Activated CD8-positive, alpha-beta T cell treated with anti-CD3 and anti-CD28 coated beads, Interleukin-2, amount 10 ng/mL, durations not matched to agents 7 days and 5 days (primary cell): ENCODE results near the gene TMEM165. TPM values are rescaled to one million over a fixed set of nuclear protein-coding genes. Genes with fewer than 3 reads are reported as not detected.
"Not testable (repeated sequence)": the region's sequence is repeated elsewhere in the genome, so short reads cannot be mapped to it uniquely, and the experiment has no call there.

ENCODE experiments used
- ATAC-seq: fragments of 150-1000 bp; cut with Tn5 transposase; one replicate; pipeline ENCODE4 v1.10.0; 2021; ENCODE audit warnings: moderate library complexity
- CTCF ChIA-PET: fragments of 350-600 bp; sonication (Branson Sonifier 250); formaldehyde crosslinking; loops from one replicate; lab custom pipeline; 2021; ENCODE audit warnings: antibody characterized with exemption; lab: Charles Lee
- POLR2A ChIA-PET: fragments of 350-600 bp; sonication (Branson Sonifier 250); formaldehyde crosslinking; loops from one replicate; lab custom pipeline; 2021; ENCODE audit warnings: antibody characterized with exemption; lab: Charles Lee
- DNase-seq: peaks from one replicate; pipeline ENCODE4 v3.0.0-alpha.2; 2020
- H3K27ac Mint-ChIP-seq: one replicate; pipeline ENCODE4 v1.8.0; 2021; ENCODE audit warnings: mild to moderate bottlenecking, mixed read lengths
- H3K27me3 Mint-ChIP-seq: one replicate; pipeline ENCODE4 v1.8.0; 2021; ENCODE audit warnings: low read depth, mixed read lengths
- H3K36me3 Mint-ChIP-seq: one replicate; pipeline ENCODE4 v1.8.0; 2021; ENCODE audit warnings: low read depth, mixed read lengths
- H3K4me1 Mint-ChIP-seq: one replicate; pipeline ENCODE4 v1.8.0; 2021; ENCODE audit warnings: low read depth, mixed read lengths
- H3K4me3 Mint-ChIP-seq: one replicate; pipeline ENCODE4 v1.8.0; 2021; ENCODE audit warnings: mild to moderate bottlenecking, mixed read lengths
- H3K9me3 Mint-ChIP-seq: one replicate; pipeline ENCODE4 v1.8.0; 2022; ENCODE audit warnings: mixed read lengths; ENCODE audit not compliant: insufficient read depth
- total RNA-seq, 2 experiments: library from RNA; stranded (reverse); gene quantifications; one replicate each; pipeline ENCODE4 v1.2.3, GENCODE V29; 2021

Gene TMEM165
- total RNA-seq, 2 experiments from 2014 or later = 66.2 to 68.7 TPM

DNA sequence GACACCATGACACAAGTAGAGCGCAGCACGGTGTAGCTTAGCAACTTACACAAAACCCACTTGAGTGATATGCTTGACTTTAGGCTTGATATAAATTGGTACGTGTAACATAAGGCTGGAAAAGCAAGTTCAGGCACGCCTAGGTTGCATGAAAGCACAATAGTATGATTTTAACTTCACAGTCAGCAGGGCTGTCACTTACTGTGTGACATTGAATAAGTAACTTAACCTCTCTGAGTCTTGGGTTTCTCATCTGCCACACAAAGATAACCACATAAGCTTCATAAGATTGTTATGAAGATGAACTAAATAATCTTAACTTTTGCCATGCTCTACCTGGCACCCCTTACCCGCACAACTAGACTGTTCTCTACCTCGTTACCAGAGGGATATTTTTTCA, 40.2 kb upstream of the TMEM165 start:
- Mint-ChIP-seq H3K4me3 (no peak overlapping the region), H3K9me3 (peaks cover 7% of the 10 kb centered on the region), H3K4me1 (peaks cover 7% of the 10 kb centered on the region), H3K36me3 (peaks cover 13% of the 10 kb centered on the region), H3K27me3 (no peaks in the 10 kb centered on the region), H3K27ac (no peak overlapping the region)
- ATAC-seq (no peak), DNase-seq (no peak)
- CTCF ChIA-PET = interaction anchor here (2.8 kb wide), 1 partner anchor 10 kb away, joined by 13 read pairs; the partner anchor contains the start of gene SRD5A3
- POLR2A ChIA-PET = no interaction called here

GRCh38 chr4:55356991-55357461, 38.7 kb upstream of the TMEM165 start:
- Mint-ChIP-seq H3K36me3 (peaks cover 11% of the 10 kb centered on the region), H3K4me3 (no peak overlapping the region), H3K27me3 (no peaks in the 10 kb centered on the region), H3K27ac (no peak overlapping the region), H3K9me3 (peaks cover 7% of the 10 kb centered on the region), H3K4me1 (peaks cover 7% of the 10 kb centered on the region)
- CTCF ChIA-PET = interaction anchor here (1.1 kb wide), 1 partner anchor 12 kb away, joined by 4 read pairs; no protein-coding TSS in a partner anchor
- ATAC-seq = no peak
- POLR2A ChIA-PET = no interaction called here
- no peak for DNase-seq

- ATAC-seq (no peak), DNase-seq (no peak)
- Mint-ChIP-seq H3K27ac (no peak overlapping the region), H3K4me3 (no peak overlapping the region), H3K36me3 (peaks cover 7% of the 10 kb centered on the region), H3K27me3 (no peaks in the 10 kb centered on the region), H3K4me1 (peaks cover 7% of the 10 kb centered on the region), H3K9me3 (no peaks in the 10 kb centered on the region)
- CTCF ChIA-PET = interaction anchor here (0.9 to 1.1 kb wide), 2 partner anchors 12 to 13 kb away, joined by 3 to 4 read pairs; partner anchors contain the start of gene SRD5A3
- POLR2A ChIA-PET = no interaction called here
Measured at GRCh38 chr4:55358246-55358645, 37.5 kb upstream of the TMEM165 start.

DNA sequence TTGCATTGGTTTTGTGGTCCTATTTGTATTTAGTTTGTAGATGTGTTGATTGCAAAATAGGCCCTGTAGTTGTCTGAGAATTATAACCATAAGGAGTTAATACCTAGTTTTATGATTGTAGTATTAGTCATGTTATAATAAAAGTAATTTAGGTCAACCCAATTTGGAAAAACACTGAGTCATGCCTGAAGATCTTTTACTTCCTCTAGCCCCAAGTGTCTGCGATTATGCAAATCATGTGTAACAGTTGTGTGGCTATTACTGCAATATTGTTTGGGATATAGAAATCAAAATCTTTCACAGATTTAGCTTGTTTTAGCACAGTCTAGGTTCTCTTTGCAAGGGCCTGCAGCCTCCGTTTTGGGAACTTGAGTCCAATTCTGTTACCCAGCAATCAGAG, 37.1 kb upstream of the TMEM165 start:
- H3K4me1 Mint-ChIP-seq = peaks cover 7% of the 10 kb centered on the region
- CTCF ChIA-PET = interaction anchor here (0.9 kb wide), 1 partner anchor 13 kb away, joined by 3 read pairs; the partner anchor contains the start of gene SRD5A3
- POLR2A ChIA-PET = no interaction called here
- no peaks in the 10 kb centered on the region for H3K27me3 Mint-ChIP-seq
- H3K27ac Mint-ChIP-seq = no peak overlapping the region
- no peak for DNase-seq
- H3K9me3 Mint-ChIP-seq = no peaks in the 10 kb centered on the region
- H3K4me3 Mint-ChIP-seq = no peak overlapping the region
- H3K36me3 Mint-ChIP-seq = peaks cover 4% of the 10 kb centered on the region
- ATAC-seq = no peak

DNA sequence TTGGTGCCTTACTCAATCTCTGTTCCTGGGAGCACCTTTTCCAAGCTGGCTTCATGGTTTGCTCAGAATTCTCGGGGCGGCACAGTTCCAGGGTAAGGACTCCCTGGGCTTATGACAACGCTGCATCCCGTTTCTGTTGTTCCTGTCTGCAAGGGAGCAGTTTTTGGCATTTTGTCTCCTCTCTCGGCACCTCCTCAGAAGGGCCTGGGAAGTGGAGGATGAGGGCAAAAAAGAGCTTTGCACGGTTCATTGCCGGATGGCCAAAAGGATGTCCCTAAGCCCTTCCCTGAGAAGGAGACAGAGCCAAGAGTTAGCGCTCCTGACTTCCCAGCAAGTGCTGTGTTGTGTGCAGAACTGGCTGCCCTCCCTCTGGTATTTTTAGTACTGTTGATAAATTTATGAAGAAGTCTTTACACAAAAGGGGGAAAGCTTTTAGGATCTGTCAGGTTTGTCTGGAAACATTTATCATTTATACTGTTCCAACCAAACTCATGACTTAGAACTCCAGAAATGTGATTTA, 36.3 kb upstream of the TMEM165 start:
- Mint-ChIP-seq H3K4me3 (no peak overlapping the region), H3K36me3 (peaks cover 2% of the 10 kb centered on the region), H3K9me3 (no peaks in the 10 kb centered on the region), H3K27me3 (no peaks in the 10 kb centered on the region), H3K4me1 (peaks cover 7% of the 10 kb centered on the region), H3K27ac (no peak overlapping the region)
- no peak for DNase-seq
- CTCF ChIA-PET = no interaction called here
- POLR2A ChIA-PET = interaction anchor here (0.6 kb wide), 1 partner anchor 39 kb away, joined by 3 read pairs; no protein-coding TSS in a partner anchor
- no peak for ATAC-seq

- POLR2A ChIA-PET, H3K9me3 Mint-ChIP-seq, DNase-seq, ATAC-seq, H3K27ac Mint-ChIP-seq, H3K36me3 Mint-ChIP-seq, H3K27me3 Mint-ChIP-seq, H3K4me1 Mint-ChIP-seq, H3K4me3 Mint-ChIP-seq: not testable (repeated sequence)
- CTCF ChIA-PET = interaction anchor here (0.9 kb wide), 1 partner anchor 166 kb away, joined by 3 read pairs; no protein-coding TSS in a partner anchor
Measured at GRCh38 chr4:55362938-55363337, 32.8 kb upstream of the TMEM165 start.

DNA sequence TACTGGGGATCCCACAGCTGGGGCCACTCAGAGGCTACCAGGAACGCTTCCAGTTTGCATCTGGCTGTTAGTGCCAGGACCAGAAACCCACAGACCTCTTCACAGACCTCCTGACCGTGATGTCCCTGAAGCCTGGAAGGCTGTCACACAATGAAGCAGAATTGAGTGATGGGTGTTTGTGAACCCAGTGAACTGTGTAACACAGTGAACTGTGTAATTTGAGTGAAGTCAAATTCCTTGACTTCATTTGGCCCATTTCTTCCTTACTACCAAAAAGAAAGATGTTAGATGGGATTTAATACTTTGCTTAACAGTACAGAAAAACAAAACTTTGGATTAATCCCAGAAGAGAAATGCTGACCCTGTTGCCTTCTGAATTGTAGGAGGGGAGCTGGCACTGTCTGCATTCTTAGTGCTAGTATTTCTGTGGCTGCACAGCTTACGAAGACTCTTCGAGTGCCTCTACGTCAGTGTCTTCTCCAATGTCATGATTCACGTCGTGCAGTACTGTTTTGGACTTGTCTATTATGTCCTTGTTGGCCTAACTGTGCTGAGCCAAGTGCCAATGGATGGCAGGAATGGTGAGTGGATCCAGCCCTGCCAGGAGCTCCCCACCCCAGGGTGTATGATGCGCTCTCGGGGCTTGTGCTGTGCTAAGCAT, 31.9 kb upstream of the TMEM165 start:
- POLR2A ChIA-PET = no interaction called here

DNA sequence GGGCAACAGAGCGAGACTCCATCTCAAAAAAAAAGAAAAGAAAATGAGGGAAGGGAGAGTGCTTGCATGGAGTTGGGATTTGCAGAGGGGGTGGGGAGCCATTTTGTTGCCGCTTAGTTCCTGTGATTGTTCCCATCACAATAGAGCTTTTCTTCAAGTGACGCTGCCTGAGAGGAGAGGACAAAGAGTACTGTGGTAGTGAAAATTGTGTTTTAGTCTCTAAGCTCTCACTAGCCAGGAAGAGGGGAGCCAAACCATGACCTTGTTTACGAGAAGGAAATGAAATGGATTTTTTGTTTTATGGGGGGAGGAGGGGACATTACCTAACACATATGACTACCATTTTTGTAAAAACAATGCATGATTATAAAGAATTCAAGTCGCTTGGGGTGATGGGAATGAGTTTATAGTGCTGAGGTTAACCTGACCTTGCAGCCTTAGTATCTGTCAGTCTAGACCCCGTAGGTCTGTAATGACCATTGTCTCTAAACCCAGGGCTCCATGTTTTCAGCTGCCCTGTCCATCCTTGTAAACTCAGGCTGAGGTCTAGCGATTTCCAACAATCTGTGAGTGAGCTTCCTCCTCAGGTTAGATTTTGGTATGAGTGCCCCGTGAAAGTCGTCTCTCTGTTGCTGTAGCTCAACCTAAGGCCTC, 30.9 kb upstream of the TMEM165 start:
- Mint-ChIP-seq H3K27ac (no peak overlapping the region), H3K9me3 (no peaks in the 10 kb centered on the region), H3K4me3 (no peak overlapping the region), H3K36me3 (peaks cover 1% of the 10 kb centered on the region), H3K4me1 (no peaks in the 10 kb centered on the region), H3K27me3 (no peaks in the 10 kb centered on the region)
- DNase-seq = no peak
- POLR2A ChIA-PET = interaction anchor here (0.5 to 0.6 kb wide), 3 partner anchors 44 to 703 kb away, joined by 3 to 6 read pairs (median 4); no protein-coding TSS in a partner anchor
- CTCF ChIA-PET = interaction anchor here (1.8 to 1.9 kb wide), 2 partner anchors 19 to 189 kb away, joined by 5 to 6 read pairs; partner anchors contain the start of gene SRD5A3
- ATAC-seq = no peak

More for the DNA sequence above, 31.9 kb upstream of the TMEM165 start:
- no peaks in the 10 kb centered on the region for H3K9me3 Mint-ChIP-seq
- no peak overlapping the region for H3K27ac Mint-ChIP-seq
- no peak overlapping the region for H3K4me3 Mint-ChIP-seq
- no peak for ATAC-seq
- no peak for DNase-seq
- no peaks in the 10 kb centered on the region for H3K27me3 Mint-ChIP-seq
- no peaks in the 10 kb centered on the region for H3K36me3 Mint-ChIP-seq
- CTCF ChIA-PET = interaction anchor here (0.9 kb wide), 1 partner anchor 165 kb away, joined by 3 read pairs; no protein-coding TSS in a partner anchor
- peaks cover 4% of the 10 kb centered on the region for H3K4me1 Mint-ChIP-seq

GRCh38 chr4:55365345-55365728, 30.4 kb upstream of the TMEM165 start:
- ATAC-seq (no peak), DNase-seq (no peak)
- Mint-ChIP-seq H3K9me3 (no peaks in the 10 kb centered on the region), H3K36me3 (peaks cover 3% of the 10 kb centered on the region), H3K4me1 (no peaks in the 10 kb centered on the region), H3K27ac (no peak overlapping the region), H3K27me3 (no peaks in the 10 kb centered on the region), H3K4me3 (no peak overlapping the region)
- ChIA-PET CTCF (interaction anchor here (1.8 to 1.9 kb wide), 2 partner anchors 20 to 189 kb away, joined by 5 to 6 read pairs; partner anchors contain the start of gene SRD5A3), POLR2A (interaction anchor here (0.5 kb wide), 1 partner anchor 43 kb away, joined by 6 read pairs; no protein-coding TSS in a partner anchor)

- no peaks in the 10 kb centered on the region for H3K4me1 Mint-ChIP-seq
- no peak overlapping the region for H3K4me3 Mint-ChIP-seq
- no peaks in the 10 kb centered on the region for H3K27me3 Mint-ChIP-seq
- ChIA-PET POLR2A (no interaction called here), CTCF (interaction anchor here (1.8 kb wide), 1 partner anchor 21 kb away, joined by 6 read pairs; the partner anchor contains the start of gene SRD5A3)
- no peak overlapping the region for H3K27ac Mint-ChIP-seq
- no peak for DNase-seq
- H3K36me3 Mint-ChIP-seq = peaks cover 3% of the 10 kb centered on the region
- no peaks in the 10 kb centered on the region for H3K9me3 Mint-ChIP-seq
- no peak for ATAC-seq
Measured at GRCh38 chr4:55366621-55367020, 29.1 kb upstream of the TMEM165 start.

DNA sequence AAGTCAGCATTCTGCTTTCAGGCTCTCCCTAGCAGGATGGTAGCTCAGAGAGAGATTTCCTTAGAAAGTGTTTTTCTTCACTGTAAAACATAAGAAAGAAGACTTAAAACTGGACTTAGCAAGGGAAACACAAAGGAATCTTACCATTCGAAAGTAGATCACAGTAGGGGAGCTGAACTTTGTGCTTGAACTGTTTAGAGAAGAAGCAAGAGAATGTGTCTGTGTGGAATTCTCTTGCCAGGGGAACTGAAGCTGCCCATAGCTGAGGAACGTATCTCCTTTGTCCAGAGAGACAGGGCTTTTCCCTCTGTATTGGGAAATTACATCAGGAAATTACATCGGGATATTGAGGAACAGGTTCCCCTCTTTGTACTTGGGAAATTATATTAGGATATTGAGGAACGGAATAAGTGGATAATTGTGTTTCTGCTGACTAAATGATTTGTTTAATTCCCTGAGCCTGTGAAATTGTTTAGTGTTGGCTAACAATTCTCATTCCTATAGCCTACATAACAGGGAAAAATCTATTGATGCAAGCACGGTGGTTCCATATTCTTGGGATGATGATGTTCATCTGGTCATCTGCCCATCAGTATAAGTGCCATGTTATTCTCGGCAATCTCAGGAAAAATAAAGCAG, 28.6 kb upstream of the TMEM165 start:
- Mint-ChIP-seq H3K27me3 (no peaks in the 10 kb centered on the region), H3K27ac (no peak overlapping the region), H3K36me3 (peaks cover 3% of the 10 kb centered on the region), H3K9me3 (no peaks in the 10 kb centered on the region), H3K4me1 (no peaks in the 10 kb centered on the region), H3K4me3 (no peak overlapping the region)
- CTCF ChIA-PET = no interaction called here
- ATAC-seq (no peak), DNase-seq (no peak)
- POLR2A ChIA-PET = no interaction called here
